Erythroblast (primary cell): ENCODE results near the gene MAST4.

Experiments used
- GATA1 ChIP-seq: IDR thresholded peaks from 2 replicates; pipeline ENCODE4 v1.6.1; 2011; ENCODE audit warnings: low read depth, mild to moderate bottlenecking, control low read depth, low read length, moderate library complexity
- POLR2A ChIP-seq: IDR thresholded peaks from 2 replicates; pipeline ENCODE4 v1.6.1; 2011; ENCODE audit warnings: mild to moderate bottlenecking, low read length

- TF ChIP-seq POLR2A, result no peak
- no peak for TF ChIP-seq GATA1
These were observed 586.2 kb downstream of the MAST4 start for GRCh38 chr5:67182301-67182790.
